C4-2B (cell line): ENCODE results near the gene SLC27A5.

Experiments
- H3K27ac ChIP-seq: fragments of 450-650 bp; 2 replicates; pipeline ENCODE4 v1.5.1; 2017
- CTCF ChIP-seq: fragments of 450-650 bp; conservative IDR thresholded peaks from 2 replicates; pipeline ENCODE4 v1.5.1; 2017; ENCODE audit warnings: mild to moderate bottlenecking
- ZFX ChIP-seq: fragments of 450-650 bp; IDR thresholded peaks from 2 replicates; pipeline ENCODE4 v1.6.1; 2017

The SLC27A5 gene

GRCh38 chr19:58552655-58553054, 40.9 kb upstream of the SLC27A5 start:
- no peak overlapping the region for H3K27ac ChIP-seq
- no peak for TF ChIP-seq ZFX
- no peak for TF ChIP-seq CTCF

GRCh38 chr19:58551577-58552471, 40.0 kb upstream of the SLC27A5 start:
- H3K27ac ChIP-seq = no peak overlapping the region
- TF ChIP-seq CTCF = no peak
- no peak for TF ChIP-seq ZFX

- no peak overlapping the region for H3K27ac ChIP-seq
- TF ChIP-seq CTCF (no peak), ZFX (no peak)
Measured at GRCh38 chr19:58551123-58551497, 39.3 kb upstream of the SLC27A5 start.

- no peak overlapping the region for H3K27ac ChIP-seq
- TF ChIP-seq CTCF = no peak
- TF ChIP-seq ZFX = no peak
Measured at GRCh38 chr19:58550362-58551122, 38.8 kb upstream of the SLC27A5 start.

GRCh38 chr19:58549664-58550361, 38.0 kb upstream of the SLC27A5 start:
- no peak overlapping the region for H3K27ac ChIP-seq
- TF ChIP-seq CTCF = no peak
- no peak for TF ChIP-seq ZFX

- no peak overlapping the region for H3K27ac ChIP-seq
- TF ChIP-seq ZFX (no peak), CTCF (no peak)
Measured at GRCh38 chr19:58548859-58549663, 37.3 kb upstream of the SLC27A5 start.
